HG03064 (cell line): Measurements from ENCODE around the gene DCAF11.

Source experiments
- ATAC-seq: cut with Tn5 transposase; IDR thresholded peaks from one replicate; pipeline ENCODE4 v1.9.1; 2021; ENCODE audit warnings: low read depth; ENCODE audit not compliant: unreplicated experiment

The DCAF11 gene

DNA sequence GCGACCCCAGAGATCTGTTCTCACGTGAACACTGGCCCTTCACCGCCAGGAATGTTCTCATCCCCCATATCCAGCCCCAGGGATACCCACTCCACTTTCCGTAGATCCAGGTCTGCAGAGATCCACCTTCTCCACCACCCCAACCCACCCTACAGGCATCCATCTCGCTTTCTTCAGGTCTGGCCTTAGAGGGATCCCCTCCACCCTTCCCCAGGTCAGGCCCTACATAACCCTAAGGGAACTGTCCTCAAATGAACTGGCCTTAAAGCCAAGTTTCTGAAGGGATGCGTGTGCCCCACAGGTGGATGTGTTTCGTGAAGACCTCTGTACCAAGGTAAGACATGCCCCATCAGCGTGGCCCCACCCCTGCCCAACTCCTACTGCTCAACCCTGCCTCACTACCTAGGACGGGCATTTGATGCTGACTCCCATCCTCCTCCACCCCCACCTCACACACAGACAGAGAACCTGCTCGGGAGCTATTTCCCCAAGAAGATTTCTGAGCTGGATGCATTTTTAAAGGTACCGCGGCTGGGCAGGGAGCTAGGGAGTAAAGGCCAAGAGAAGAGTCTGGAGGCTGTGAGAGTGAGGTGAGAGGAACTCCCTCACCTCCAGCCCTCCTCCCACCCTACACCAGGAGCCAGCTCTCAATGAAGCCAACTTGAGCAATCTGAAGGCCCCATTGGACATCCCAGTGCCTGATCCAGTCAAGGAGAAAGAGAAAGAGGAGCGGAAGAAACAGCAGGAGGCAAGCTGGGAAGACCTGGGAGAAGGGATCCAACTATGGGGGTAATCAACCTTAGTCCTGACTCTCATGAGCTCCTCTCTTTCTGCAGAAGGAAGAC is 22.3 kb downstream of the DCAF11 start:
- ATAC-seq = no peak

DNA sequence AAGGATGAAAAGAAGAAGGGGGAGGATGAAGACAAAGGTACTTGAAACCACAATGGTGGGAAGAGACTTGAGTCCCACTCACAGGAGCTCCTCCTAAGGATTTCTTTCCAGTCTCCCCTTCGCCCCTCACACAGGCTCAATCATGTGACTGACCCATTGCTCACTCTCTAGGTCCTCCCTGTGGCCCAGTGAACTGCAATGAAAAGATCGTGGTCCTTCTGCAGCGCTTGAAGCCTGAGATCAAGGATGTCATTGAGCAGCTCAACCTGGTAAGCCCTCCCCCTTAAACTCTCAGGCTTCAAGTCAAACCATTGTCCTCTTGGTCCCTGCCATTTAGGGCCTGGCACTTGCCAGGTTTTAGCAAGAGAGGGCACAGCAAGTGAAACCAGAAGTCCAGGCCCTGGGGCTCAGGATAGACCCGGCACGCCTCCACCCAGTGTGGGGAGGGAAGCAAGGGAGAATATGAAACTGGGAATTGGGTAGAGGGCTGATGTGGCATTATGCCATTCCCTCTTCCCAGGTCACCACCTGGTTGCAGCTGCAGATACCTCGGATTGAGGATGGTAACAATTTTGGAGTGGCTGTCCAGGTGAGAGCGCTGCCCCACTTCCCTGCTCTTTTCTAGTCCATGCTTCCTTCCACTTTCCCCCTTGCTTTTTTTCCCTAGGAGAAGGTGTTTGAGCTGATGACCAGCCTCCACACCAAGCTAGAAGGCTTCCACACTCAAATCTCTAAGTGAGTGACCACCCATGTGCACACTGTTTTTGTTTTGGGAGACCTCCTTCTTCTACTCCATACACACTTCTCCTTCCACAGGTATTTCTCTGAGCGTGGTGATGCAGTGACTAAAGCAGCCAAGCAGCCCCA is 23.2 kb downstream of the DCAF11 start:
- ATAC-seq = no peak

DNA sequence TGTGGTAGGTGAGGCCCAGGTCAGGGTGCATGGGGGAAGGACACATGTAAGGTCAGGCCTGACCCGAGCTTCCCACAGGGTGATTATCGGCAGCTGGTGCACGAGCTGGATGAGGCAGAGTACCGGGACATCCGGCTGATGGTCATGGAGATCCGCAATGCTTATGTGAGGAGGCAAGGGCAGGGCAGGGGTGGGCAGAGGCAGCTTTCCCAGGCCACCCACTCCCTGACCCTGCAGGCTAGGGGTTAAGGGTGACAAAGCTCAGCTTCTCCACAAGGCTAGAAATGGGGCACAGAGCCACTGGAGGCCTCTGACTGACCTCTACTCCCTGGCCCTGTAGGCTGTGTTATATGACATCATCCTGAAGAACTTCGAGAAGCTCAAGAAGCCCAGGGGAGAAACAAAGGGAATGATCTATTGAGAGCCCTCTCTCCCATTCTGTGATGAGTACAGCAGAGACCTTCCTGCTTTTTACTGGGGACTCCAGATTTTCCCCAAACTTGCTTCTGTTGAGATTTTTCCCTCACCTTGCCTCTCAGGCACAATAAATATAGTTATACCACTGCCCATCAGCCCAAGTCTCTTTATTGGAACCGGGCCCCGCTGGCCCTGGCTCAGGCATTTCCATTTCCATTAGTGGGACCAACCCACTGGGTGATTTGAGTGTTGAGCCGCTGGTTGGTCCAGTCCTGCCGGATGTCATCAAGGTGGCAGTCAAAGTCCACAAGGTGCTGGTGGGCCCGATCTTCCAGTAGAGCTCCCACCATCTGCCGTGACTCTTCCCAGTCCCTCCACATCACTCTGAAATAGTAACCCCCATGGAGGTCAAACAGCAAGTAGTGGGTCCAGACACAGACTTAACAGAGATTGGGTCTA is 24.1 kb downstream of the DCAF11 start:
- no peak for ATAC-seq

DNA sequence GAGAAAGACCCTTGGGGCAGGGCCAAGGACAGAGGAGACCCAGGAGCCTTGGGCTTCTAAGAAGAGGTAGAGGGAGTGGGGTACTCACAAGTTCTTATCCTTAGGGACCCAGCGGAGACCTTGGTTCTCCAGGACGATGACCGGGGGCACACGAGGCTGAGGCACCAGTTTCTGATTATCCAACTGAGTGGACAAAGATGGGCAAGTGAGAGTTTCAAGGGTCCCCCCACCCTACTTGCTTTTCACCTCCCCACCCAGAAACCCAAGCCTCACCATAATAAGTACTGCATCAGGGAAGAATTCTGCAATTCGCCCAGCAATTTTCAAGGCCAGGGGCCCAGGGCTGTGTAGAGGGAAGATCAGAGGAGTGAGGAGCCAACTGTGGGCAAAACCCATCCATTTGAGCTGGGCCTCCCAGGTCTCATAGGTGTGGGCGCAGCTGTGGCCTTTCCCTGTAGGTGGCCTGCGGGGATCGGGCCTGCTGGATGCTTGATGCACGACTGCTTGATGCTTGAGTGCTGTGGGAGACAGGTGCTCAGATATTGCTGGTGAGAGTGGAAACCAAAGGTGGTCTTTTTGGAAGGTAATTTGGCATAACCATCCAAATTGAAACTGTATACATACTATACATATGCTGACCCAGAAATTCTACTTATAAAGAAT is 24.8 kb downstream of the DCAF11 start:
- ATAC-seq = no peak

DNA sequence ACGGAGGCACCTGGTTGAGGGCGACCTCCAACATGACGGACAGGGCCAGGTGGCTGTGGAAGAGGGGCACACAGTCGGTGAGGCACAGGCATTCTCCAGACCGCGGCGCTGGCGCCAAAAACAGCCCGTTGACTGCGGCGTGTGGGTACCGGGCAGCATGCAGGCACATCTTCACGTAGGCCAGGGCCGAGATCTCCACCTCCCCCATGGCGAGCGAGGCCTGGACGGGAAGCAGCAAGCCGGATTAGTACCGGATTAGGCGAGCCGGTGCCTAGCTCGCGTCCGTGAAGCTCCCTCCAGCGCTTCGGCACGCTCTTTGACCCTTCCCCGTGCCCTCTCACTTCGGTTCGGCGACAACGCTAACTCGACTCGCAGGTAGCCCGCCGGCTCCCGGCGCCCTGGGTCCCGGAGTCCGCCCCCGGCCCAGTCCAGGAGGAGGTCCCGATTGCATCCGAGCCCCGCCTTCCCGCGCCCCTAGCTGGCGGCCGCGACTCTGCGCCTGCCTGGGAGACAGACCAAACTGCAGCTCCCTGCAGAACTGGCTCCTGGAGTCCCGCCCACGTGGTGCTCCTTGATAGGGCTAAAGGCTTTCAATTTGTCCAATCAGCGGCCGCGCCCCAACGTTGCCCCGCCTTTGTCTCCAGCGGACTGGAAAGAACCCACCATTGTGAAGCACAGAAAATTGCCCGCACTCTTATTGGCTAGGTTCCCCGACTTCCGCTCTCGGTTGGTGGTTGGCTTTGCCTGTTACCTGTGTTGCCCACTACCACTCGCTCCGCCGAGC is 26.7 kb downstream of the DCAF11 start, which contains the start of gene EMC9:
Gene EMC9, minus strand, starts transcription at position 495 of the 784 bp plus-strand sequence. Its CDS starts 287 bp downstream, at position 208.
- ATAC-seq = peak; percentile 76

DNA sequence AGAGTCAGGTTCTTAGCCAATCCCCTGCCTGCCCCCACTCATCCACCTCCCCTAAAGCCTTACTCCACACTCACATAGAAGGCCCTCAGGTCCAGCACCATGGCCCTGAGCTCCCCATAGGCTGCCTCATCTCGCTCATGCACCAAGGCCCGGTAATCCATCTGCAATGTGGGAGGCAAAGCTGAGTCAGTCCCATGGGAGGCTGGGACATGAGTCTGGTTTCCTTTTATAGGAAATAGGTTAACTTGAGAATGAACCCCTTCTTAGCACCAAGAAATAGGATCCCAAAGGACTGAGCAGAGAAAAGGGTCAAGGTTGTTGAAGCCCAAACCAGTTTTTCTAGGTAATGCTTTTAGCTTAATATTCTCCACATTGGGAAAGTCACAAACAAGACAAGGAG is 28.9 kb downstream of the DCAF11 start:
- ATAC-seq = no peak

DNA sequence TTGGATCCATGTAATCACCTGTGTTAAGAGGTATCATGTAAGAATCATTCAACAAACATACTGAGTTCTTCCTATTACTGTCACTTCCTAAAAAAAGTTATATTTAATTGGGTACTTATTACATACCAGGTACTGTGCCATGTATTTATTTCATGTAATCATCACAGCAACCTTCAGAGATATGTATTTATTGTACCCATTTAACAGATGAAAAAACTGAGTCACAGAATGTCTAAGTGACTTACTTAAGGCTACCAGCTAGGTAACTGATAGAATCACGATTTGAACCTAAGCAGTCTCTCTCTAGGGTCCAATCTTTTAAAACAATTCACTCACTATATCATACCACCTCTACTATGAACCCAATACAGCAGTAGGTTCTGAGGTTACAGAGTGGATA is 29.9 kb downstream of the DCAF11 start:
- ATAC-seq = no peak

DNA sequence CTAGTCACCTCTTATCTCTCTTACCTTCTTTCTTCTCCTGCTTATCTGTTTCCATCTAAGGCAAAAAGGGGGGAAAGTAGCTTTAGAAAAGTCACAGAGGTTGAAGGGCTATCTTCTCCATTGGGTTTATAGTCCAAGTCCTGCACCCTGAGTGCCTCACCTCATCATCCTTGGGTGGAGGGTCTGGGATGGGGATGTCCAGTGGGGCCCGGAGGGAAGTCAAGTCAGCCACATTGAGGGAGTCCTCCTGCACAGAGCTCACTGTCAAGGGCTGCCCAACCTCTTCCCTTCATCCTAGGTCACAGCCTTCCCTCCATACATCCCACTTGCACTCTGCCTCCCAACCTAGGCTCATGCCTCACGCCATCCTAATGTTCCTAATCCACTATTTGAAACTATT is 30.6 kb downstream of the DCAF11 start:
- no peak for ATAC-seq

DNA sequence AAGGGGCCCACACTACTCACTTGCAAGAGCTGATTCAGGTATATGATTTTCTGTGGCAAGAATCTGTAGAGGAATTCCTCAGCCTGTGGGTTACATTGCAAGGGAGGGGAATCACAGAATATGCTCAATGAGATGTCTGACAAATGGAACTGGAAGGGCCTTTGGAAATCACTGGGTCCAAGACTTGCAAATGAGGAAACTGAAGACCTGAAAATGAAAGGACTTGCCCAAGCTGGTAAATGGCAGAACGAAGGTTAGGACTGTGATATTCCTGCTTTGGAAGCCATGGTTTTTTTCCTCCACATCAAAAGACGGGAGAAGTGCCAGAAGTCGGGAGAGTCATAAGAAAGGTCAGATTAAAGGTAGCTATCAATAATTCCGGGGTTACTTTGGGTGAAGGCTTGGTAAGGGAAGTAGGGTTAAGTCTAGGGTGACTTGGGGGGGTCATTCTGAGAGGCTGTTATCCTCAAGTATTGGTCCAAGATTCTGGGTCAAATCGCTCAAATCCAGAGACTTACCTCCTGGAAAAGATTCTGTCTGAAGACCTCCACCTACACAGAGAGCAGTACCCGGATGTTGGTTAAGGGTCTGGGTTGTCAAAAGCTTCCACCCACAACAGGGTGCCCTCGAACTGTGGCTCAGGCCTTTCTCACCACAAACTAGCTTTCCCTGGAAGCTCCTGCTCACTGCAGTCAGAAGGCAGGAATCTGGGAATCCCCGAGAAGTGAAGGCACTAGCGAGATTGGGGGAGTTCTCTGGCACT is 31.3 kb downstream of the DCAF11 start:
- ATAC-seq = no peak

DNA sequence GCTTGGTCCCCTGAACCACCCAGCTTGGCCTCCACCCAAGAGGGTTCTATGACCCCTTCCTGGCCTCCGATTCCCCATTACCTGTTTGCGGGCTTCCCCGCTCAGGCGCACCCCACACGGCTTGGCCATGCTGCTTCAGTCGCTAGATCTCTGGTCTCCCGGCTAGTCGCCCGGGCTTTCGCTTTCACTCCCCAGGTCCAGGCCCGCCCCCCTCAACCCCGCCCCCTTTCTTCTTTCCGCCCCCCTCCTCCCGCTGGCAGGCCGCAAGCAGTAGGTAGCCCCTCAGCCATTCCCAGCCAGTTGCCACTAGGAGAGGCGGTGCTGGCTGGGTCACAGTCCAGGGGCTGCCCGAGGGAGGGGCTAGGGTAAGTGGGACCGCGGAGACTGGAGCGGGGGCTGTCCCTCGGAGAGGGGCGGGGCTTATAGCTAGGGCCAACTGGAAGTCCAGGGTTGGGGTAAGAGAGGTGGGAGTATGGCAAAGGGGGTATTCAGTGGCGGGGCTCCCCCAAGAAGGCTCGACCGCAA is 31.9 kb downstream of the DCAF11 start, which contains the start of gene PSME2:
Gene PSME2, minus strand, starts transcription at position 158 of the 525 bp plus-strand sequence. Its CDS starts 29 bp downstream, at position 129.
- peak; percentile 57 for ATAC-seq

DNA sequence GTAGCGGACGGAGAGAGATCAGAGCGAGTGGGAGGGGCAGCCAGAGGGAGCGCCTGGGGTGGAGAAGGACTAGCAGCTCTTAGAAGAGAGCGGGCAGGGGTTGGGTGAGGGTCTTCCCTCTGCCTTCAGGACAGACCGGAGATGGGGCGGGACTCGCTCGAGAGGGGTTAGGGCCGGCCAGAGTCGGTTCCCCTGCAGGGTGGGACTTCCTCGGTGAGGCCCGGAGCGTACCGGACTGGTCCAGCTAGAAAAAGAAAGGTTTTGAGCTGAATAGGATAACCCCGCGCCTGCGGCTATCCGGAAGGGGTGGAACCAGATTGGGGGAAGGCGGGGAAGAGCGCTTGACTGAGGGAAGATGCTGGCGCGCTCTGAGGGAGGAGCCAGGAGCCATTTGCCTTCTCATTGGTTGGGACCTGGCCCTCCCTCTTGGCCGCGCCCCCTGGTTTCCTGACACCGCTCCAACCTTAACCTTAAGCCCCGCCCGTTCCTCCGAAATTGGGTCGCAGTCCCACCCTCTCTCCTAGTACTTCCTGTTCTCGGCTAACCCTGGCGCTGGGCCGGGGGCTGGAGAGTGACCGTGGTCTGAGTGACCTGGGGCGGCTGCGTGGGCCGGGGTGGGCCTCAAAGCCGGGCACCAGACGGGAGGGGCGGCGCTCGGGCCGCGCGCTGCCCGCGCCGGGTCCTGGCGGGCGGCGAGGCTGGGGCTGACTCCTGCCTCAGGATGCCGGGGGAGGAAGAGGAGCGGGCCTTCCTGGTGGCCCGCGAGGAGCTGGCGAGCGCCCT is 32.6 kb downstream of the DCAF11 start, which contains the start of gene RNF31:
Gene RNF31, plus strand, starts transcription at position 521 of the 783 bp plus-strand sequence. Its CDS starts 201 bp downstream, at position 722.
- ATAC-seq = peak; percentile 73

DNA sequence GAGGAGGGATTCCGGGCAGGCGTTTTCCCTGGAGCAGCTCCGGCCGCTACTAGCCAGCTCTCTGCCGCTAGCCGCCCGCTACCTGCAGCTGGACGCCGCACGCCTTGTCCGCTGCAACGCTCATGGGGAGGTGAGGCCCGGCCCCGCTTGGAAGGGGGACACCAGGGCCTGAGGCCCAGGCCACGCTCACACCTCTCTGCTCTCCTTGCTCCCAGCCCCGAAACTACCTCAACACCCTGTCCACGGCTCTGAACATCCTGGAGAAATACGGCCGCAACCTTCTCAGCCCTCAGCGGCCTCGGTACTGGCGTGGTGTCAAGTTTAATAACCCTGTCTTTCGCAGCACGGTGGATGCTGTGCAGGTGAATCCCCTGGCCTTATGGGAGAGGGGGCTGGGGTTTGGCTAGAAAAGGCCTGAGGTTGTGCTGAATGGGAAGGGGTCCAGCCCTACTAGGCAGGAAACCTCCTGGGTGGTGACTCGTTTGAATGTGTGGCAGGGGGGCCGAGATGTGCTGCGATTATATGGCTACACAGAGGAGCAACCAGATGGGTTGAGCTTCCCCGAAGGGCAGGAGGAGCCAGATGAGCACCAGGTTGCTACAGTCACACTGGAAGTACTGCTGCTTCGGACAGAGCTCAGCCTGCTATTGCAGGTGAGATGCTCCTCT is 33.3 kb downstream of the DCAF11 start:
- no peak for ATAC-seq

DNA sequence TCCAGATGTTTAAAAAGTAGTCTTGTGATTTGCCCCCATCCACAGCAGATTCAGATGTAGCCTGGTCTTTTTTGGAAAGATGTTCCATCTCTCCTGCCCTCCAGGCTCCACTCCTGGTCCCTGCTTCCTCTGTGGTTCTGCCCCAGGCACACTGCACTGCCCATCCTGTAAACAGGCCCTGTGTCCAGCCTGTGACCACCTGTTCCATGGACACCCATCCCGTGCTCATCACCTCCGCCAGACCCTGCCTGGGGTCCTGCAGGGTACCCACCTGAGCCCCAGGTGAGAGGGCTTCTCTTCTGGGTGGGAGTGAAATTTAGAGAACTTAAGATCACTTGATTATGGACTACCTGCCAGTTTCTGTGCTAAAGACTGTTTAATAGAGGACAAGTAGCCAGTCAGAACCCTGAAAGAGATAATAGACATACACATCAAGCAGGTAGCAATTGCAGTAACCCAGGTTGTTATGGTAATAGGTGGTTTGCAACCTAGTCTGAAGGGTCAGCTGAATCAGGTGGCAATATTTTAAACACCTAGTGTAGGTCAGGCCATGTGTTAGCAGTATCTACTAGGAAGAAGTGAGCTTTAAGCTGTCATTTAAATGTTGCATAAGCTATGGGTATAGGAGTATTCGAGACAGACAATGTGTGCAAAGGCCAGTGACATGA is 34.9 kb downstream of the DCAF11 start:
- ATAC-seq = no peak

DNA sequence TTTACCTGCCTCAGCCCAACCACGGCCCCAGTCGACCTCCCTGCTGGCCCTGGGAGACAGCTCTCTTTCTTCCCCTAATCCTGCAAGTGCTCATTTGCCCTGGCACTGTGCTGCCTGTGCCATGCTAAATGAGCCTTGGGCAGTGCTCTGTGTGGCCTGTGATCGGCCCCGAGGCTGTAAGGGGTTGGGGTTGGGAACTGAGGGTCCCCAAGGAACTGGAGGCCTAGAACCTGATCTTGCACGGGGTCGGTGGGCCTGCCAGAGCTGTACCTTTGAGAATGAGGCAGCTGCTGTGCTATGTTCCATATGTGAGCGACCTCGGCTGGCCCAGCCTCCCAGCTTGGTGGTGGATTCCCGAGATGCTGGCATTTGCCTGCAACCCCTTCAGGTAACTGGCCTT is 35.5 kb downstream of the DCAF11 start:
- ATAC-seq = no peak

DNA sequence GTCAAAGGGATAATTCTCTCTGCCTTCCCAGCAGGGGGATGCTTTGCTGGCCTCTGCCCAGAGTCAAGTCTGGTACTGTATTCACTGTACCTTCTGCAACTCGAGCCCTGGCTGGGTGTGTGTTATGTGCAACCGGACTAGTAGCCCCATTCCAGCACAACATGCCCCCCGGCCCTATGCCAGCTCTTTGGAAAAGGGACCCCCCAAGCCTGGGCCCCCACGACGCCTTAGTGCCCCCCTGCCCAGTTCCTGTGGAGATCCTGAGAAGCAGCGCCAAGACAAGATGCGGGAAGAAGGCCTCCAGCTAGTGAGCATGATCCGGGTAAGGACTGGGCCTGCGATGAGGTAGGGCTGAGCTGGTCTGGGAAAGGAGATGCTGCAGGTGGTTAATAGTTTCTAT is 36.0 kb downstream of the DCAF11 start:
- ATAC-seq = no peak

DNA sequence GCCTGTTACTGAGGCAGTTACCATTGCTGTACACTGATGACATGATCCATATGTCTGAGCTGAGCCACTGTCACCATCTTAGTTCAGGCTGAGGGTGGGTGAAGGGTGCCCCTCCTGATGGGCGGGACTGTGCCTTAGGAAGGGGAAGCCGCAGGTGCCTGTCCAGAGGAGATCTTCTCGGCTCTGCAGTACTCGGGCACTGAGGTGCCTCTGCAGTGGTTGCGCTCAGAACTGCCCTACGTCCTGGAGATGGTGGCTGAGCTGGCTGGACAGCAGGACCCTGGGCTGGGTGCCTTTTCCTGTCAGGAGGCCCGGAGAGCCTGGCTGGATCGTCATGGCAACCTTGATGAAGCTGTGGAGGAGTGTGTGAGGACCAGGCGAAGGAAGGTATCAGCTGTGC is 36.4 kb downstream of the DCAF11 start:
- no peak for ATAC-seq
